GM20000 (cell line): ENCODE measurements around the gene ULBP2.

Experiments
- DNase-seq: peaks from one replicate; pipeline ENCODE4 v3.0.0; 2012; ENCODE audit warnings: low spot score
- TF ChIP-seq, protein P1 (sequence below): IDR thresholded peaks from 2 replicates; pipeline ENCODE4 v1.5.1; 2012; ENCODE audit warnings: mild to moderate bottlenecking, control low read depth; ENCODE audit errors: extremely low read depth, missing control alignments

ULBP2 gene

DNA sequence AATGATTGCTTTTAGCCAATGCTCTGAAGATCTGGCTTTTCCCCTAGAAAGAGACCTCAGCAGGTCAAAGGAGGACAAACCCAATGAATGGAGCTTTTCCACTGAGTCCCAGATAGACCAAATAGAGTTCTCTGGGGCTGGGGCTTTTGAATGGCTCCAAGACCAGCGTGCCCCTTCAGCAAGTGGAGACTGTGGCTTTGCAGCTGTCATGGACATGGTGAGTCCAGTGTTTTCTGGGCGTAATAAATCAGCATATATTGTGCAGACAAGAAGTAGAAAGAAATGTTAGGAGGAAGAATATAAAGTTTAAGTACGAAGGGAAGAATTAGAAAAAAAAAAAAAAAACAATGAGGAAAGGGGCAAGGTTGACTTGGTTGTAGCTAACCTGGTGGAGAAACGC, 50.0 kb downstream of the ULBP2 start:
- TF ChIP-seq, protein P1, sequence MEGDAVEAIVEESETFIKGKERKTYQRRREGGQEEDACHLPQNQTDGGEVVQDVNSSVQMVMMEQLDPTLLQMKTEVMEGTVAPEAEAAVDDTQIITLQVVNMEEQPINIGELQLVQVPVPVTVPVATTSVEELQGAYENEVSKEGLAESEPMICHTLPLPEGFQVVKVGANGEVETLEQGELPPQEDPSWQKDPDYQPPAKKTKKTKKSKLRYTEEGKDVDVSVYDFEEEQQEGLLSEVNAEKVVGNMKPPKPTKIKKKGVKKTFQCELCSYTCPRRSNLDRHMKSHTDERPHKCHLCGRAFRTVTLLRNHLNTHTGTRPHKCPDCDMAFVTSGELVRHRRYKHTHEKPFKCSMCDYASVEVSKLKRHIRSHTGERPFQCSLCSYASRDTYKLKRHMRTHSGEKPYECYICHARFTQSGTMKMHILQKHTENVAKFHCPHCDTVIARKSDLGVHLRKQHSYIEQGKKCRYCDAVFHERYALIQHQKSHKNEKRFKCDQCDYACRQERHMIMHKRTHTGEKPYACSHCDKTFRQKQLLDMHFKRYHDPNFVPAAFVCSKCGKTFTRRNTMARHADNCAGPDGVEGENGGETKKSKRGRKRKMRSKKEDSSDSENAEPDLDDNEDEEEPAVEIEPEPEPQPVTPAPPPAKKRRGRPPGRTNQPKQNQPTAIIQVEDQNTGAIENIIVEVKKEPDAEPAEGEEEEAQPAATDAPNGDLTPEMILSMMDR, result no peak
- no peak for DNase-seq

DNA sequence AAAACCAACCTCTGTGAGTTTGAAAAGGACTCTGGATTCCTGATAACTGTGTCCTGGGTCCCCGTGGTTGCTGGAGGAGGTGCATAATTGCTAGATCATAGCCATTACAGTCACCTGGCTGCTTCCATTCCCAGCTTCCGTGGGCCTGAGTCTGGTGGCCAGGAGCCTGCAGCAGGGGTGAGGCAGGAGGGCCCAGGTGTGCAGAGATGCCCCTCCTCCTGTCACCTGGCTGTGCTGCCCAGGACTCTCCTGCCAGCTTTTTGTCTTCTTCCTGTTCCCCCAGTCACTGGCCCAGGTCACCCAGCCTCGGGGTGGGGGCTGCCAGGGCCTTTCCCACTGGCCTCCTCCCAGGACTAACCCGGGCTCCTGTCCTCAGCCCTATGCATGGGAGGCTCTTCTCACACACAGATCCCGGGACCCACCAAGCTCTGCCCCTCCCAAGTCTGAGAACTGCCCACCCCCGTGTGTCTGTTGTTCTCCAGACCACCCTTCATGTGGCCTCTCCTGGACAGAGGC, 53.5 kb downstream of the ULBP2 start:
- TF ChIP-seq, protein P1, result no peak
- DNase-seq, result no peak

DNA sequence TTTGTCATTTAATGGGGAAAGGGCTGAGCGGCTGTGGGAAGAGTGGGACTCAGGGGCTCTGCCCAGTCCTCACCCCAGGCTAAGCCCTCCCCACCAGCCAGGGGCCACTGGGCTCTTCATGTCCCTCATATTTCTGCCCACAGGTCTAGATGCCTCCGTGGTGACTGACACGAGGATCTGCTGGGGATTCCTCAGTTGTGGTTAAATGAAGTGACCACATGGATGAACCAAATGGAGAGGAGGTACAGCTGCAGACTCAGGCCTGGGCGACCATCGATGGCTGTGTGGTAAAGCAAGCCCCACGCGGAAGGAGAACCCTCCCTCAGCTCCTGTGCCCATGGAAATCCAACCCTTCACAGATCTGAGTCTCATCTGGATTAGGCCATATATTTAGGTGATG, 54.2 kb downstream of the ULBP2 start:
- TF ChIP-seq, protein P1, result no peak
- DNase-seq, result no peak
